GM21786 (cell line): ENCODE data around the gene SEPSECS.

Source experiments
- ATAC-seq: cut with Tn5 transposase; IDR thresholded peaks from one replicate; pipeline ENCODE4 v1.9.1; 2021; ENCODE audit not compliant: unreplicated experiment

The SEPSECS gene

GRCh38 chr4:25157081-25157480 lies 3.2 kb downstream of the SEPSECS start:
- no peak for ATAC-seq

- ATAC-seq, result no peak
These were observed 4.3 kb downstream of the SEPSECS start for GRCh38 chr4:25155947-25156346.

GRCh38 chr4:25154594-25155265 lies 5.5 kb downstream of the SEPSECS start:
- ATAC-seq, result no peak

GRCh38 chr4:25146076-25146475 lies 14.2 kb downstream of the SEPSECS start:
- no peak for ATAC-seq

- ATAC-seq, result no peak
These were observed 15.3 kb downstream of the SEPSECS start for GRCh38 chr4:25144870-25145481.

GRCh38 chr4:25142468-25142867 lies 17.8 kb downstream of the SEPSECS start:
- no peak for ATAC-seq

- no peak for ATAC-seq
These were observed 18.7 kb downstream of the SEPSECS start for GRCh38 chr4:25141592-25141991.

GRCh38 chr4:25133132-25133531 lies 27.1 kb downstream of the SEPSECS start:
- ATAC-seq, result no peak

GRCh38 chr4:25131926-25132325 lies 28.3 kb downstream of the SEPSECS start:
- ATAC-seq, result no peak

GRCh38 chr4:25131381-25131780 lies 28.9 kb downstream of the SEPSECS start:
- no peak for ATAC-seq

- no peak for ATAC-seq
These were observed 30.3 kb downstream of the SEPSECS start for GRCh38 chr4:25129917-25130316.

- ATAC-seq, result no peak
These were observed 31.6 kb downstream of the SEPSECS start for GRCh38 chr4:25128671-25129070.

- peak; percentile 99 for ATAC-seq
These were observed 37.0 kb downstream of the SEPSECS start for GRCh38 chr4:25123236-25123635.

- ATAC-seq, result no peak
These were observed 39.9 kb downstream of the SEPSECS start for GRCh38 chr4:25120146-25120940.

- ATAC-seq, result no peak
These were observed 42.4 kb downstream of the SEPSECS start for GRCh38 chr4:25117716-25118472.

- ATAC-seq, result no peak
These were observed 43.0 kb downstream of the SEPSECS start for GRCh38 chr4:25117274-25117673.

- no peak for ATAC-seq
These were observed 46.0 kb downstream of the SEPSECS start for GRCh38 chr4:25113915-25114904.

GRCh38 chr4:25112995-25113380 lies 47.3 kb downstream of the SEPSECS start:
- no peak for ATAC-seq

GRCh38 chr4:25112366-25112994 lies 47.8 kb downstream of the SEPSECS start:
- no peak for ATAC-seq
